Brain pericyte (primary cell): ENCODE measurements around the gene RDX.

Source experiments
- DNase-seq: peaks from one replicate; pipeline ENCODE4 v3.0.0-alpha.2; 2012; ENCODE audit warnings: low read depth, low spot score

RDX gene

GRCh38 chr11:110131386-110132123 lies 164.9 kb downstream of the RDX start:
- no peak for DNase-seq

- no peak for DNase-seq
Measured at GRCh38 chr11:110130642-110131238, 165.7 kb downstream of the RDX start.

- no peak for DNase-seq
Measured at GRCh38 chr11:110128161-110128560, 168.3 kb downstream of the RDX start.

GRCh38 chr11:110126936-110127335 lies 169.5 kb downstream of the RDX start:
- no peak for DNase-seq

GRCh38 chr11:110125632-110126031 lies 170.8 kb downstream of the RDX start:
- DNase-seq: no peak
